GM19397 (cell line): ENCODE results near the gene CHAD.
A peak's percentile ranks its signal among the peaks of the same experiment; 100 is the strongest.

Experiments
- ATAC-seq: cut with Tn5 transposase; IDR thresholded peaks from one replicate; pipeline ENCODE4 v1.9.1; 2021; ENCODE audit warnings: mild to moderate bottlenecking, moderate library complexity; ENCODE audit not compliant: unreplicated experiment

The CHAD gene

DNA sequence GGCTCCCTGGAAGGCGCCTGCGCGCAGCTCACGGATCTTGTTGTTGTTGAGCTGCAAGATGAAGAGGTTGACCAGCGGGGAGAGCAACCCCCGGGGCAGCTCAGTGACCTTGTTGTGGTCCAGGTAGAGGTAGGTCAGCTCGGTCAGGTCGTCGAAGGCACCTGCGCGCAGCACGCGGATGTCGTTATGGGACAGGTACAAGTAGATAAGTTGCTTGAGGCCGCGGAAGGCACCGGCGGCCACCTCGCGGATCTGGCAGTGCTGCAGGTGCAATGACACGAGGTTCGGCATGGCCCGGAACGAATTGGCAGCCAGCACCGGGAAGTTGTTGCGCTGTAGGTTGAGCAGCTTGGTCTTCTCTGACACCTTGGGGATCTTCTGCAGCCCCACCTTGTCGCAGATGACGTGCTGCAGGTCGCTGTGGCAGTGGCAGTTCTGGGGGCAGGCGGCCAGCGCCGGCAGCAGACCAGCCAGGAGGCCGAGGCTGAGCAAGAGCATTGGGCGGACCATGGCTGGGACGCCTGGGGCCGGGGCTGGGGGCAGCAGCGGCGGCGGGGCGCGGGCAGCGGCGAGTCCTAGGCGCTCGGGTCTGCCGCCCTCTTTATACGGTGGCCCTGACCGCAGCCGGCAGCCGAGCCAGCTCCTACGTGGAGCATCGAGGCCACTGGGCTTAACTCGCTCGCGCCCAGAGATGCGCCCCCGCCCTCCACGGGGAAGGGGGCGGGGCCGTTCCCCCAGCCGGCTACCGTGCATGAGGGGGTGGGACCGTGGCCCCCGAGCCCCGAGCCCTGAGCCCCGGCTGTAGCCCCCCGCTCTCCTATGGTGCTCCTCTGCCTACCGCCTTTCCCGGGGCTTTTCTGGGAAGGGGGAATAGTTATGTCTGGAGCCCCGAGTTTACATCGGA is at the start of gene CHAD:
TSS of gene CHAD (minus strand) at position 577 of the 904 bp plus-strand sequence. CDS start at position 510, 67 bp downstream.
- no peak for ATAC-seq

DNA sequence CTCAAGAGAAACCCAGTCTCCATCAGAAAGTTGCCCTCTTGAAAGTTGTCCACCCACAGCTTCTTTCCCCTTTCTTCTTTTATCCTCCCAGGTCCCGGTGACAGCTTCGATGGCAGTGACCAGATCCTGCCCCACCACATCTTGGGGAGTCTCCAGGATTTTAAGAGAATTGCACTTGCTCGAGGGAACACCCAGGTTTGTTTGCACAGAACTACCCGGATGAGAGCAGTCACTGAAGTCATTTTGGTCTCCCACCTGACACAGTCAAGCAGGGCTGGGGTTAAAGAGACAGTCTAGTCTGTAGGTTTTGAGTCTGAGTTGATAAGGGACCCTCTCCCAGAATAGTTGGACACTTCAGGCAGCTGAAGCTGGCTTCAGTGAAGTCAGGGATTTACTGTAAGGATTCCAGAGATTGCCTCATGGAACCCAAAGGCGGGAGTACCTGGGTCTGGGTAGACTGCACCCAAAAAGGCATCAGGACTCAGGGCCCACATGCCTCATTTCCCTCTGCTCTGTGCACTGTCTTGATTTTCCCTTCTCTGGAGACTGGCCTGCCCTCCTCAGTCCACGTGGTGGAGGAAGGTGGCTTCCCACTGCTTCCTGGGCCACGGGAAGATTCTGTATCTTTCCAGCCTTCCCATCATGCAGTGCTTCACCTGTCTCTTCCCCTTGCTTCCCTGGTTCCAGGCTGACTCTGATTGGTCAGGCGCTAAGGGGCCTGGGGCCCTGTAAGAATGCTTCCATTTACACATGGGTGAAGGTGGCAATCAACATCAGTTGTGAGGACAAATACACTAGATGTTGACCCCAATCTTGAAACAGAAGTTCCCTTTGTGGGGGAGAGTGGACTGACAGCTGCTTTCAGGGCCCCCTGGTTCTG is 49.1 kb upstream of the CHAD start:
- no peak for ATAC-seq

- no peak for ATAC-seq
These were observed 48.3 kb upstream of the CHAD start for GRCh38 chr17:50517011-50517410.

DNA sequence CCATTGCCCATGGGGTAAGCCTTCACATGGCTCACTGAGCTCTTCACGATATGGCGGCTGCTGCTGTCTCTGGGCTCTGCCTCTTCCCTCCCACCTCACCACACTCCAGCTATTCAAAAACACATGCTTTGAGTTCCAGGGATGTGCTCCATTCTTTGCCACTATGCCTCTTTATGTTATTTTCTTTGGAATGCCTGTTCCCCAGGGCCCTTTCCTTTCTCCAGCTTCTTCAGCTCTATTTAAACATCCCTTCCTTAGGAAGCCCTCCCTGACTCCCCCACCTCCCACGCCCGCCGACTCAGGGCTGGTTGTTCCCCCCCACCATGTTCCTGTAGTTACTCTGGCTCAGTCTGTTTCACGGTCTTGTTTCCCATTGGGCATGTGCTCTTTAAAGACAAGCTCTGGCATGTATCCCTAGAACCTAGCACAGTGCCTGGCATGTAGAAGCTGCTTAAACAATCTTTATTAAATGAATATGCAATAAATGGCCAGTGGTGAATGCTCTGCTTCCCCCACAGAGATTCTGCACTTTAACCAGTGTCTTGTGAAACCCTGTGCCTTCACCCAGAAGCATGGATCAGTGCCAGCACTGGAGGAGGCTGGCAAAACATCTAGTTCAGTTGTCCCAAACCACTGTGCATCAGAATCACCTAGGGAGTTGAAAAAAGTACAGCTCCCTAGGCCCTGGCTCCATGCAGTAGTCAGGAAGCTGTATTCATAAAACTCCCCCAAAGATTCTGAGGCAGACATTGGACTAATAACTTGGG is 46.4 kb upstream of the CHAD start:
- ATAC-seq = no peak

DNA sequence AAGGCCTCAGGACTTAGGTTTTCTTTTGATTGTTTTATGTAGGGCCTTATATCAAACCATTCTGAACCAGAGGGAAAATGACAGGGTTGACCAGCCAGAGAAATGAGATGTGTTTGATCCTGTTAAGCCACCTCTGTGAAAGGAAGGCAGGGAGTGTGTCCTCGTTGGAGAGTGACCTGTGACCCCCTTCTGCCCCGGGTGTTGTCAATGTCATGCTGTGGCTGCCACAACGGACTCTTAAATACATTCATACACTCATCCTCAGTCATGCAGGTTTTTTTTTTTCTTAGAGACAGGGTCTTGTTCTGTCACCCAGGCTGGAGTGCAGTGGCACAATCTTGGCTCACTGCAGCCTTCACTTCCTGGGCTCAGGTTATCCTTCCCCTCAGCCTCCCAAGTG is 45.7 kb upstream of the CHAD start:
- no peak for ATAC-seq

DNA sequence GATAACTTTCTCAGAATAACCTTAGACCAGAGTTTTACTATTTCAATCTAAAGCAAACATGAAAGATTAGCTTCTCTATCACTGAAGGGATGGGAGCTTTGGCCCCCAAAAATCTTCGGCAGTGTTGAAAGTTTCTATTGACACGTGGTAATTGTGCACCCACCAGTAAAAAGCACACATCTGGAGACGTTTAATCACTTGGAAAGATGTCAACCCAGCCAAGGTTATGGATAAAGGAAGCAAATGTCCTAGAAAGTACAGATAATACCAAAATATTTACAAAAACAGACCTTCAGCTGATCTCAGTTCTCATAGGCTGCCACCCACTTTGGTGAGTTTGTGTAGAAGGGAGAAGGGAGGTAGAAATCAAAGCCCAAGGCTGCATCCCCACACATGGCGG is 44.8 kb upstream of the CHAD start:
- ATAC-seq = no peak

GRCh38 chr17:50511058-50511457 is 42.4 kb upstream of the CHAD start:
- no peak for ATAC-seq

- ATAC-seq = no peak
These were observed 40.1 kb upstream of the CHAD start for GRCh38 chr17:50508573-50509460.

DNA sequence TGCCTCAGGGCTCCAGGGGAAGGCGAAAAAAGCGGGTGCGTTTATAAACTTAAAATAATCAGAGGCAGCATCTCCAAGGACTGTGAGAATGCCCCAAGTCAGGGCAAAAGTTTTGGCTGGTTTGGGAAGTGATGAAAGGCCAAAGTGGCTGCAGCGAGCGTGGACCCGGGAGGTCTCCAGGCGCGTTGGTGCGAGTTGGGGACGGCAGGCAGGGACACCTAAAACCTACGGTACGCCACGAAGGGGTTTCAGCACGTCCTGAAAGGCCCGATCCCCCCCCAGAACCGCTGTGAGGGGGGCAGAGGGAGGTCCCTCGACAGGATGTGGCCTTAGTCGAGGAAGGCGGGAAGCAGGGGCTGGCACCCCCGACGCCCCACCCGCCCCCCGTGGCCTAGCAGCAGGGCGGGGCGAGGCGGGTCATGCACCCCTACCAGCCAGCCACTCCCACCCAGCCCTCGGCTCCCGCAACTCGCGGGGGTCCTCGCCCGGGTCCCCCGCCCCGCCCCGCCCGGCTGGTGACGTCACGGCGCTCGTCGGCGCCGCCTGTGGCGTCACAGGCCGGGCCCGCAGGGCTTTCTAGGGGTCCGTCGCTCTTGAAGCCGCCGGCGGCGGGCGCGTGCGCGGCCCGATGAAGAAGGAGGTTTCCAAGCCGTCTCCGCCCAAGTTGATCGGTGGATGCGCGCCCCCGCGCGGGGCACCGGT is 39.3 kb upstream of the CHAD start, which contains the start of gene MYCBPAP:
TSS of gene MYCBPAP (plus strand) at position 569 of the 702 bp plus-strand sequence. CDS start 236 bp downstream, outside the sequence.
- peak; percentile 40 for ATAC-seq

DNA sequence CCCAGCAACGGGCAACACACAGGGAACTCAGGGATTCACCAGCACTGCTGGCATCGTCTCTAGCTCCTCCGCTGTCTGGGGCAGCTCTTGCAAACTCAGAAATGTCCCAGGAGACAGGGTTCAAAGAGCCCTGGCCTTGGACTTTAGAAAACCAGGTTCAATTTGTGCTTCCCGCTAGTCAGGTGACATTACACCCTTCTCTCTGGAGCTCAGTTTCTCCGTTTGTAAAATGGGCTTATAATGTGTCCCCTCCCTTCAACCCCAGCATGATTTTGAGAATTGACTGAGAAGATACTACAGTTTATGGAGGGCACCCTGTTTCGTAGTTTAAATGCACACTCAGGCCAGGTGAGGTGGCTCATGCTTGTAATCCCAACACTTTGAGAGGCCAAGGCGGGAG is 37.6 kb upstream of the CHAD start:
- no peak for ATAC-seq

DNA sequence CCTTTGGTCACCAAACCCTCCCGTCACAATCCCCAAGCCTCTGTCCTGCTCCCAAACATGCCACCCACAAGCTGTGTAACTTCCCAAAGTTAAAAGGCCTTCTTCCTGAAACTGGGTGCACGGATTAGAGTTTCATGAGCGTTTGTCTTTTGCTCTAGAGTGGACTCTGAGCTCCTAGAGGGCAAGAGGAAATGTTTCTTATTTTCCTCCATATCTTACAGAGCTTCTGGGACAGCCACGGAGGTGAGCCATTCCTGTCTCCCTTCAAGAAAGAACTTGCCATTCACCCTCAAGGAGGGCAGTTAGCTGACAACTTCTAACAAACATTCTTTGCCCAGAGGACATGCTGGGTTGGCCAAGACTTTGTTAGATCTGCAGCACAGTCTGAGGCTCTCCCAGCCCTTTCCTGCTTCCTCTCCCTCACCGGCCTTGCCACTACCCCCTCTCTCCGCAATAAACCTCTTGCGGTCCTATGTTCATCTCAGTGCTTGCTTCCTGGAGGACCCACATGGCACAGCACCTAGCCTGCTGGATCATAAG is 37.0 kb upstream of the CHAD start:
- ATAC-seq = no peak

GRCh38 chr17:50502301-50502990 is 33.8 kb upstream of the CHAD start:
- no peak for ATAC-seq

- no peak for ATAC-seq
These were observed 32.4 kb upstream of the CHAD start for GRCh38 chr17:50501054-50501453.

DNA sequence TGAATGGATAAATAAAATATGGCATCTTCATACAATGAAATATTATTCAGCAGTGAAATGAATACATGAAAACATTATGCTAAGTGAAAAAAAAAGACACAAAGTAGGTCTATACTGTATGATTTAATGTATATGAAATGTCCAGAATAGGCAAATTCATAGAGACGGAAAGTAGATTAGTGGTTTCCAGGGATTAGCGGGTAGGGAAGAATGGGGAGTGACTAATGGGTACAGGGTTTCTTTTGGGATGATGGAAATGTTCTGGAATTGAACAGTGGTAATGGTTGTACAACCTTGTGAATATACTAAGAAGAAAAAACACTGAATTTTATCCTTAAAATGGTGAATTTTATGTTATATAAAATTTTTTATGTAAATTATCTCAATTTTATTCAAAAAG is 31.0 kb upstream of the CHAD start:
- no peak for ATAC-seq

DNA sequence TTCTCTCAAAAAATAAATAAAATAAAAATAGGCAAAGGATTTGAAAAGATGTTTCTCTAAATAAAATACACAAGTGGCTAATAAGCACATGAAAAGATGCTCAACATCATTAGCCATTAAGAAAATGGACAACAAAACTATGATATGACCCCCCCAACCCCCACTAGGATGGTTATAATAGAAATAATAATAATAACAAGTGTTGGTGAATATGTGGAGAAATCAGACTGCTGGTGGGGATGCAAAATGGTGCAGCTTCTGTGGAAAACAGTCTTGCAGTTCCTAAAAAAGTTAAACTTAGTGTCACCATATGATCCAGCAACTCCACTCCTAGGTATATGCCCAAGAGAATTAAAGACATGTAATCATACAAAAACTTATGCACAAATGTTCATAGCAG is 30.6 kb upstream of the CHAD start:
- no peak for ATAC-seq

DNA sequence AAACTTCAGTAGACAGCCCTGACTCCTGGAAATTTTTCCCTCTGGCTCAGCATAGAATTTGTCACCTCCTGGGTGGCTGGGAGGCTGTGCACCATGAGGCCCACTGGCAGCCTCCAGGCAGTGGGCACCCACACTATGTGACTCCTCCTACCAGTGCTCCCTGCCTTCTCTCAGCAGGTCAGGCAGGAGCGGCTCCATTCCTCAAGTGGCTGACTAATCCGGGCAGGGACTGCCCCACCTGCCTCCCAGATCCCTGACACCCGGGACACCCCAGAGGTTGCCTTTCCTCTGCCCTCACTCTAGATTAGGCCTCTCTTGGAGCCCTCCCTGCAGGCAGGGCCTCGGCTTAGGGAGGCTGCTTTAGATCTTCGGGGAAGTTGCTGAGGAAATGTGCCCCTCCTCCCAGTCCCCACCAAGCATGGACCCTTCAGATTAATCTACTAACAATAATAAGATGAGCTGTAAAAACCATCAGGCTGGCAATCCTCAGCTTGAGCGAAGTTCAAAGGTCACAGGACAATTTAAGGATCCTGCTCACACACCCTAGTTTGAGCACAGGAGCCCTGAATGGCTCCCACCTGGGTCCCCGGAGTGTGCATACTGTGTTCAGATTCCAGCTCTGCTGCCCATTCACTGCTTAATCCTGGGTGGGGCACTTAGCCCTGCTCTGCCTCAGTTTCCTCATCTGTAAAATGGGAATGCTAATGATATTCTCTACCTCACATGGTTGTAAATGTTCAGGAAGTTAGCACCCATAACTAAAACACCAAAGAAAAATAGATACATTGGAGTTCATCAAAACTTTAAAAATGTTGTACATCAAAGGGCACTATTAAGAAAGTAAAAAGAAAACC is 29.6 kb upstream of the CHAD start:
- ATAC-seq = no peak

- ATAC-seq = no peak
These were observed 27.2 kb upstream of the CHAD start for GRCh38 chr17:50495918-50496317.
